GM18502 (cell line): ENCODE measurements around the gene NR6A1.
"Not testable (repeated sequence)": the region's sequence is repeated elsewhere in the genome, so short reads cannot be mapped to it uniquely, and the experiment has no call there.

Experiments
- ATAC-seq: cut with Tn5 transposase; IDR thresholded peaks from one replicate; pipeline ENCODE4 v1.9.1; 2021; ENCODE audit warnings: mild to moderate bottlenecking; ENCODE audit not compliant: unreplicated experiment, poor library complexity

NR6A1 gene

GRCh38 chr9:124764774-124765438 lies 6.2 kb downstream of the NR6A1 start:
- ATAC-seq: peak; percentile 60

GRCh38 chr9:124762633-124763032 lies 8.5 kb downstream of the NR6A1 start:
- ATAC-seq: no peak

- no peak for ATAC-seq
Measured at GRCh38 chr9:124761710-124762109, 9.4 kb downstream of the NR6A1 start.

- ATAC-seq: no peak
Measured at GRCh38 chr9:124761196-124761595, 9.9 kb downstream of the NR6A1 start.

- no peak for ATAC-seq
Measured at GRCh38 chr9:124760719-124761118, 10.4 kb downstream of the NR6A1 start.

- no peak for ATAC-seq
Measured at GRCh38 chr9:124759327-124759726, 11.8 kb downstream of the NR6A1 start.

- ATAC-seq: no peak
Measured at GRCh38 chr9:124758691-124759090, 12.4 kb downstream of the NR6A1 start.

- no peak for ATAC-seq
Measured at GRCh38 chr9:124758061-124758460, 13.1 kb downstream of the NR6A1 start.

GRCh38 chr9:124757616-124758015 lies 13.5 kb downstream of the NR6A1 start:
- ATAC-seq: no peak

- ATAC-seq: no peak
Measured at GRCh38 chr9:124756011-124756410, 15.1 kb downstream of the NR6A1 start.

- no peak for ATAC-seq
Measured at GRCh38 chr9:124755061-124755460, 16.1 kb downstream of the NR6A1 start.

GRCh38 chr9:124754289-124754688 lies 16.8 kb downstream of the NR6A1 start:
- ATAC-seq: no peak

- no peak for ATAC-seq
Measured at GRCh38 chr9:124752967-124753366, 18.1 kb downstream of the NR6A1 start.

GRCh38 chr9:124749781-124750180 lies 21.3 kb downstream of the NR6A1 start:
- ATAC-seq: no peak

- no peak for ATAC-seq
Measured at GRCh38 chr9:124749284-124749683, 21.8 kb downstream of the NR6A1 start.

- ATAC-seq: no peak
Measured at GRCh38 chr9:124747065-124747464, 24.0 kb downstream of the NR6A1 start.

GRCh38 chr9:124743686-124744348 lies 27.3 kb downstream of the NR6A1 start:
- no peak for ATAC-seq

GRCh38 chr9:124742940-124743339 lies 28.2 kb downstream of the NR6A1 start:
- ATAC-seq: no peak

- no peak for ATAC-seq
Measured at GRCh38 chr9:124741662-124742061, 29.4 kb downstream of the NR6A1 start.

- no peak for ATAC-seq
Measured at GRCh38 chr9:124741149-124741548, 30.0 kb downstream of the NR6A1 start.

- no peak for ATAC-seq
Measured at GRCh38 chr9:124739360-124739759, 31.8 kb downstream of the NR6A1 start.

- ATAC-seq: not testable (repeated sequence)
Measured at GRCh38 chr9:124738075-124738474, 33.0 kb downstream of the NR6A1 start.
